ENCODE measurements around the gene C6orf132.

C6orf132 gene

GRCh38 chr6:42075159-42075838 is 67.1 kb downstream of the C6orf132 start:
- peak overlapping the region; percentile 44 for H3K27ac Mint-ChIP-seq
- no peaks in the 10 kb centered on the region for H3K27me3 Mint-ChIP-seq
- no peak overlapping the region for H3K4me3 Mint-ChIP-seq
- DNase-seq = peak; percentile 78
- H3K4me1 Mint-ChIP-seq (ENCODE audit: low read depth) = peaks cover 10% of the 10 kb centered on the region
- peaks cover 81% of the 10 kb centered on the region for H3K36me3 Mint-ChIP-seq (ENCODE audit: low read depth)
- H3K9me3 Mint-ChIP-seq = no peaks in the 10 kb centered on the region

GRCh38 chr6:42073287-42073686 is 69.1 kb downstream of the C6orf132 start:
- Mint-ChIP-seq H3K4me1 (ENCODE audit: low read depth) (peaks cover 10% of the 10 kb centered on the region), H3K27me3 (no peaks in the 10 kb centered on the region), H3K9me3 (no peaks in the 10 kb centered on the region), H3K4me3 (no peak overlapping the region), H3K27ac (peak overlapping the region; percentile 67), H3K36me3 (ENCODE audit: low read depth) (peaks cover 62% of the 10 kb centered on the region)
- no peak for DNase-seq

GRCh38 chr6:42071881-42072583 is 70.4 kb downstream of the C6orf132 start:
- Mint-ChIP-seq H3K4me3 (no peak overlapping the region), H3K27ac (peak overlapping the region; percentile 57), H3K4me1 (ENCODE audit: low read depth) (peaks cover 10% of the 10 kb centered on the region), H3K9me3 (no peaks in the 10 kb centered on the region), H3K36me3 (ENCODE audit: low read depth) (peaks cover 50% of the 10 kb centered on the region), H3K27me3 (no peaks in the 10 kb centered on the region)
- no peak for DNase-seq

GRCh38 chr6:42068872-42069522 is 73.4 kb downstream of the C6orf132 start:
- DNase-seq = no peak
- H3K4me3 Mint-ChIP-seq = no peak overlapping the region
- peaks cover 10% of the 10 kb centered on the region for H3K4me1 Mint-ChIP-seq (ENCODE audit: low read depth)
- no peaks in the 10 kb centered on the region for H3K27me3 Mint-ChIP-seq
- no peaks in the 10 kb centered on the region for H3K9me3 Mint-ChIP-seq
- peaks cover 32% of the 10 kb centered on the region for H3K36me3 Mint-ChIP-seq (ENCODE audit: low read depth)
- no peak overlapping the region for H3K27ac Mint-ChIP-seq

- H3K4me3 Mint-ChIP-seq = no peak overlapping the region
- no peaks in the 10 kb centered on the region for H3K9me3 Mint-ChIP-seq
- no peak overlapping the region for H3K27ac Mint-ChIP-seq
- H3K36me3 Mint-ChIP-seq (ENCODE audit: low read depth) = peaks cover 32% of the 10 kb centered on the region
- DNase-seq = no peak
- no peaks in the 10 kb centered on the region for H3K27me3 Mint-ChIP-seq
- H3K4me1 Mint-ChIP-seq (ENCODE audit: low read depth) = peaks cover 2% of the 10 kb centered on the region
These were observed 74.2 kb downstream of the C6orf132 start for GRCh38 chr6:42068173-42068572.

- Mint-ChIP-seq H3K27ac (peak overlapping the region; percentile 42), H3K36me3 (ENCODE audit: low read depth) (peaks cover 36% of the 10 kb centered on the region)
These were observed 76.2 kb downstream of the C6orf132 start for GRCh38 chr6:42066156-42066675.

DNA sequence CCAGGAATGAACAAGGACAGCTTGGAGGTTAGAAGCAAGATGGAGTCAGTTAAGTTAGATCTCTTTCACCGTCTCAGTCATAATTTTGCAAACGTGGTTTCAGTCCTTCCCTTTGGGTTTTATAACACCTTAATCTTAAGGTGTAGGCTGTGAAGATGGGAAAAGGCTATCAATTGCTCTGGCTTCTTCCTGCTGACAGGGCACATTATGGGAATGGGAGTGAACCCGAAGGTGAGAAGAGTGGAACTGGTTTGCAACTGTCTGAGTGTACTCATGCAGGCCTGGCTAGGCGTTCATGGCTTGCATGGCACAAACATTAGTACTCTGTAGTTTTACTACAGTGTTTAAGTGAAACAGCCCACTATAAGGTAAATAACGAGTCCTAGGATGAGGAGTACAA is 82.7 kb downstream of the C6orf132 start:
- Mint-ChIP-seq H3K27ac (peak overlapping the region; percentile 19), H3K9me3 (no peaks in the 10 kb centered on the region), H3K4me3 (no peak overlapping the region), H3K4me1 (ENCODE audit: low read depth) (peaks cover 6% of the 10 kb centered on the region), H3K27me3 (no peaks in the 10 kb centered on the region), H3K36me3 (ENCODE audit: low read depth) (peaks cover 94% of the 10 kb centered on the region)
- DNase-seq = no peak

More at GRCh38 chr6:42066156-42066675, 76.2 kb downstream of the C6orf132 start:
- Mint-ChIP-seq H3K9me3 (no peaks in the 10 kb centered on the region), H3K4me3 (no peak overlapping the region), H3K4me1 (ENCODE audit: low read depth) (peaks cover 1% of the 10 kb centered on the region), H3K27me3 (no peaks in the 10 kb centered on the region)
- no peak for DNase-seq

- Mint-ChIP-seq H3K4me1 (ENCODE audit: low read depth) (peaks cover 46% of the 10 kb centered on the region), H3K27ac (peak overlapping the region; percentile 38), H3K36me3 (ENCODE audit: low read depth) (peaks cover 77% of the 10 kb centered on the region), H3K27me3 (no peaks in the 10 kb centered on the region), H3K4me3 (no peak overlapping the region), H3K9me3 (no peaks in the 10 kb centered on the region)
- no peak for DNase-seq
These were observed 88.8 kb downstream of the C6orf132 start for GRCh38 chr6:42053601-42054000.

DNA sequence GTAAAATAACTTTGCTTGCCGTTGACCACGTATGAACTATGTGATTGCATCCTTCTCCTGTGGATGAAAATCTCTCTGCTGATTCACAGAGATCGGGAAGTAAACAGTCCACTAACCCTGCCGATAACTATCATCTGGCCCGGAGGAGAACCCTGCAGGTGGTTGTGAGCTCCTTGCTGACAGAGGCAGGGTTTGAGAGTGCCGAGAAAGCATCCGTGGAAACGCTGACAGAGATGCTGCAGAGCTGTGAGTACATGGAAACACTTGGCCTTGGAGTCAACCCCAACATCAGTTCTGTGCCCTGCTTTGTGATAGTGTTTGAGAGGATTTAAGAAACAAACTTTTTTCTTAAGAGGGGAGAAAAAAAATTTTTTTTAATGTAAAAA is 91.2 kb downstream of the C6orf132 start:
- peak overlapping the region; percentile 98 for H3K4me3 Mint-ChIP-seq
- H3K36me3 Mint-ChIP-seq (ENCODE audit: low read depth) = peaks cover 55% of the 10 kb centered on the region
- no peaks in the 10 kb centered on the region for H3K27me3 Mint-ChIP-seq
- H3K27ac Mint-ChIP-seq = peak overlapping the region; percentile 99
- DNase-seq = no peak
- peaks cover 62% of the 10 kb centered on the region for H3K4me1 Mint-ChIP-seq (ENCODE audit: low read depth)
- H3K9me3 Mint-ChIP-seq = no peaks in the 10 kb centered on the region
